Suprapubic skin (tissue), 4 donors: ENCODE data around the gene AUTS2. TPM values are rescaled to one million over a fixed set of nuclear protein-coding genes. Genes with fewer than 3 reads are reported as not detected.
"Not testable (repeated sequence)": the region's sequence is repeated elsewhere in the genome, so short reads cannot be mapped to it uniquely, and the experiment has no call there.

ENCODE experiments used
- DNase-seq, 2 donors: peaks; one replicate each; pipeline ENCODE4 v3.0.0-alpha.2; 2019; ENCODE audit warnings: low spot score in 2 of 2
- H3K27ac ChIP-seq: fragments of 200-600 bp; sonication (generic); one replicate; pipeline ENCODE4 v1.5.1; 2019
- H3K27me3 ChIP-seq: fragments of 200-600 bp; sonication (generic); one replicate; pipeline ENCODE4 v1.5.1; 2019
- H3K36me3 ChIP-seq: fragments of 200-600 bp; sonication (generic); one replicate; pipeline ENCODE4 v1.5.1; 2019
- H3K4me1 ChIP-seq: fragments of 200-600 bp; sonication (generic); one replicate; pipeline ENCODE4 v1.5.1; 2019
- H3K4me3 ChIP-seq: fragments of 200-600 bp; sonication (generic); one replicate; pipeline ENCODE4 v1.5.1; 2019; ENCODE audit warnings: mild to moderate bottlenecking
- H3K9me3 ChIP-seq: fragments of 200-600 bp; sonication (generic); one replicate; pipeline ENCODE4 v1.5.1; 2019
- EP300 ChIP-seq: sonication (generic); formaldehyde crosslinking; IDR thresholded peaks from one replicate; pipeline ENCODE4 v1.6.1; 2017; ENCODE audit warnings: antibody characterized with exemption
- POLR2A ChIP-seq, 2 donors: fragments of 450-650 bp; IDR thresholded peaks; one replicate each; pipeline ENCODE4 v1.6.1; 2017; ENCODE audit warnings: antibody characterized with exemption in 2 of 2, mild to moderate bottlenecking in 2 of 2, moderate library complexity in 2 of 2
- POLR2AphosphoS5 ChIP-seq, 3 donors: sonication (generic); formaldehyde crosslinking; IDR thresholded peaks; one replicate each; pipeline ENCODE4 v1.6.1; 2017; ENCODE audit warnings: antibody characterized with exemption in 3 of 3
- WGBS: methylation state at CpG from one replicate; pipeline ENCODE4 v1.1.5; 2018; 5-methylcytosine and 5-hydroxymethylcytosine counted together
- total RNA-seq, 4 donors: library from RNA; depleted of rRNA; stranded (reverse); fragments of >200 nt; gene quantifications; one replicate each; pipeline ENCODE4 v1.1.0, GENCODE V29; 2016
- TF ChIP-seq, protein P1 (sequence below), 2 donors: fragments of 200-600 bp in 1 of 2; fragments of 450-650 bp in 1 of 2; sonication (generic) in 1 of 2; IDR thresholded peaks; one replicate each; pipeline ENCODE4 v1.5.1; 2016 to 2019; ENCODE audit warnings: antibody characterized with exemption in 2 of 2, mild to moderate bottlenecking in 1 of 2, moderate library complexity in 1 of 2

Gene AUTS2
- total RNA-seq, 4 donors from 2014 or later: 31.0 to 102 (median 56.4) TPM

- H3K27ac ChIP-seq: peak overlapping the region; percentile 50
- peak overlapping the region; percentile 0 for H3K4me3 ChIP-seq
- H3K36me3 ChIP-seq: no peaks in the 10 kb centered on the region
- H3K9me3 ChIP-seq: no peaks in the 10 kb centered on the region
- no peak for DNase-seq
- peaks cover 32% of the 10 kb centered on the region for H3K4me1 ChIP-seq
- 50% methylated on average over 13 of the region's 13 CpGs for WGBS
- H3K27me3 ChIP-seq: no peaks in the 10 kb centered on the region
- no peak for TF ChIP-seq POLR2AphosphoS5 (IDR thresholded peaks at IDR 0.05)
Measured at GRCh38 chr7:70728872-70729552, 1130.7 kb downstream of the AUTS2 start.

DNA sequence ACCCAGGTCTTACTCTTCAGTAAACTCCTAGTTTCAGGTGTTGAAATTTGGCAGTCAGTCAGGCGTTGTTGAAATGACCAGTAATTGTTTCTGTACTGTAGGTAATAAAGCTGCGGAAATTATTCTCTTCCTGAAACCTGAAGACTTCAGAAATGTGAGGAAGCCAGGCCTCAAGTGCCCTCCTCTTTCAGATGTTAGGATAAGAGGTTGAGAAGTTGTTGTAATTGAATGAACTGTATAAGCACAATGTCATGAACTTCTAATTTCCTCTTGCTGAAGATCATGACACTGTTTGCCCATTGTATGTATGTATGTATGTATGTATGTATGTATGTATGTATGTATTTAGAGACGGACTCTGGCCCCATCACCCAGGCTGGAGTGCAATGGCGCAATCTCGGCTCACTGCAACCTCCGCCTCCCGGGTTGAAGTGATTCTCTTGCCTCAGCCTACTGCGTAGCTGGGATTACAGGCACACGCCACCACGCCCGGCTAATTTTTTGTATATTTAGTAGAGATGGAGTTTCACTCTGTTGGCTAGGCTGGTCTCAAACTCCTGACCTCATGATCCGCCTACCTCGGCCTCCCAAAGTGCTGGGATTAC lies 1131.4 kb downstream of the AUTS2 start:
- not testable (repeated sequence) for H3K4me3 ChIP-seq

GRCh38 chr7:70730451-70731110 lies 1132.3 kb downstream of the AUTS2 start:
- TF ChIP-seq POLR2AphosphoS5 (IDR thresholded peaks at IDR 0.05) (no peak), POLR2A (IDR thresholded peaks at IDR 0.05) (no peak), EP300 (no peak)
- TF ChIP-seq, protein P1, sequence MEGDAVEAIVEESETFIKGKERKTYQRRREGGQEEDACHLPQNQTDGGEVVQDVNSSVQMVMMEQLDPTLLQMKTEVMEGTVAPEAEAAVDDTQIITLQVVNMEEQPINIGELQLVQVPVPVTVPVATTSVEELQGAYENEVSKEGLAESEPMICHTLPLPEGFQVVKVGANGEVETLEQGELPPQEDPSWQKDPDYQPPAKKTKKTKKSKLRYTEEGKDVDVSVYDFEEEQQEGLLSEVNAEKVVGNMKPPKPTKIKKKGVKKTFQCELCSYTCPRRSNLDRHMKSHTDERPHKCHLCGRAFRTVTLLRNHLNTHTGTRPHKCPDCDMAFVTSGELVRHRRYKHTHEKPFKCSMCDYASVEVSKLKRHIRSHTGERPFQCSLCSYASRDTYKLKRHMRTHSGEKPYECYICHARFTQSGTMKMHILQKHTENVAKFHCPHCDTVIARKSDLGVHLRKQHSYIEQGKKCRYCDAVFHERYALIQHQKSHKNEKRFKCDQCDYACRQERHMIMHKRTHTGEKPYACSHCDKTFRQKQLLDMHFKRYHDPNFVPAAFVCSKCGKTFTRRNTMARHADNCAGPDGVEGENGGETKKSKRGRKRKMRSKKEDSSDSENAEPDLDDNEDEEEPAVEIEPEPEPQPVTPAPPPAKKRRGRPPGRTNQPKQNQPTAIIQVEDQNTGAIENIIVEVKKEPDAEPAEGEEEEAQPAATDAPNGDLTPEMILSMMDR (IDR thresholded peaks at IDR 0.05): no peak
- DNase-seq: no peak
- H3K27ac ChIP-seq: no peak overlapping the region
- H3K36me3 ChIP-seq: no peaks in the 10 kb centered on the region
- peaks cover 32% of the 10 kb centered on the region for H3K4me1 ChIP-seq
- H3K27me3 ChIP-seq: no peaks in the 10 kb centered on the region
- H3K9me3 ChIP-seq: no peaks in the 10 kb centered on the region
- 77% methylated on average over 7 of the region's 7 CpGs for WGBS
- H3K4me3 ChIP-seq: no peak overlapping the region

More for the DNA sequence above, 1131.4 kb downstream of the AUTS2 start:
- not testable (repeated sequence) for H3K27me3 ChIP-seq, H3K36me3 ChIP-seq, H3K9me3 ChIP-seq, DNase-seq
- Histone ChIP-seq H3K4me1 (peaks cover 32% of the 10 kb centered on the region), H3K27ac (peak overlapping the region; percentile 50)
- 92% methylated on average over 13 of the region's 13 CpGs for WGBS

DNA sequence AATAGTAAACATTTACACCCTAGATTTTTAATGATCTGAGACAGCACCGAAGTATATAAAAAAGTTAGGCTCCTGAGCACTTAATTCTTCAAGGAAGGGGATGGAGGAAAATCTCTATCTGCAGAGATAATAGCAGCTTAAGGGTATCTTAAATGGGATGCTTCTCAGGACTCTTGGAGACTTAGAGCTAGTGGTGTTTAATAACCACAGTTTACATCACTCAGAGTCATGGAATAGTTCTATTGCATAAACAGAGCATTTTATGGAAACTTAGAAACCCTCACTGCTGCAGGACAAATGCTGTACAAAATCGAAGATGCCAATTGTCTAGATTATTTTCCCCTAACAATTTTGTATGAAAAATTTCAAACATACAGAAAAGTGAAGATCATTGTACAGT lies 1134.8 kb downstream of the AUTS2 start:
- H3K4me1 ChIP-seq: peaks cover 36% of the 10 kb centered on the region
- TF ChIP-seq, protein P1 (IDR thresholded peaks at IDR 0.05): no peak
- TF ChIP-seq POLR2A (IDR thresholded peaks at IDR 0.05) (no peak), EP300 (no peak), POLR2AphosphoS5 (IDR thresholded peaks at IDR 0.05) (no peak)

GRCh38 chr7:70734411-70734810 lies 1136.1 kb downstream of the AUTS2 start:
- no peaks in the 10 kb centered on the region for H3K27me3 ChIP-seq
- H3K4me1 ChIP-seq: peaks cover 29% of the 10 kb centered on the region
- H3K9me3 ChIP-seq: no peaks in the 10 kb centered on the region
- WGBS: 55% methylated on average over 2 of the region's 2 CpGs
- no peak overlapping the region for H3K4me3 ChIP-seq
- H3K27ac ChIP-seq: no peak overlapping the region
- TF ChIP-seq, protein P1 (IDR thresholded peaks at IDR 0.05): no peak
- TF ChIP-seq EP300 (no peak), POLR2AphosphoS5 (IDR thresholded peaks at IDR 0.05) (no peak)
- no peaks in the 10 kb centered on the region for H3K36me3 ChIP-seq
- DNase-seq: no peak

More for the DNA sequence above, 1134.8 kb downstream of the AUTS2 start:
- whole genome bisulfite sequencing: 91% methylated on average over 2 of the region's 2 CpGs
- Histone ChIP-seq H3K27me3 (no peaks in the 10 kb centered on the region), H3K36me3 (no peaks in the 10 kb centered on the region), H3K9me3 (no peaks in the 10 kb centered on the region), H3K27ac (no peak overlapping the region), H3K4me3 (no peak overlapping the region)
- no peak for DNase-seq

- Histone ChIP-seq H3K4me3 (no peak overlapping the region), H3K9me3 (no peaks in the 10 kb centered on the region), H3K4me1 (peaks cover 30% of the 10 kb centered on the region), H3K36me3 (no peaks in the 10 kb centered on the region), H3K27ac (no peak overlapping the region), H3K27me3 (no peaks in the 10 kb centered on the region)
- WGBS: 78% methylated on average over 11 of the region's 11 CpGs
- TF ChIP-seq EP300 (no peak), POLR2AphosphoS5 (IDR thresholded peaks at IDR 0.05) (no peak), POLR2A (IDR thresholded peaks at IDR 0.05) (no peak)
- TF ChIP-seq, protein P1 (IDR thresholded peaks at IDR 0.05): no peak
- DNase-seq: no peak
Measured at GRCh38 chr7:70735313-70735712, 1137.0 kb downstream of the AUTS2 start.
